Measurements from ENCODE around the gene DOCK2.

The DOCK2 gene

DNA sequence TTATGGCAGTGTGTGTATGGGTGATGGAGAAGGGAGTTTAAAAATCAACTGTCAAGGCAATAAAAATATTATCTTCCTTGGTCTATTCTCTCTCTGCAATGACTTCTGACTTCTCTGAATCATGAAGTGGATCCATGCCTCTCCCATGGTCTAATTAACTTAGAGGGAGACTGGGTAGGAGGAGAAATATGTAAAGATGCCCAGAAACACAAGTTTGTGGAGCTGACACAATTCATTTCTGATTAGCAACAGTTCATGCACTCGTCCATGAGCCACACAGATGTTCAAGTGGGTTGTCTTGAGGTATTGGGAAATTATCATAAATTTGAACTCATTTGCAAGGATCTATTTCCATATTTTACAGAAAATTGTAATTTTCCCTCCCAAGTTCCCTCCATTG is 305.1 kb downstream of the DOCK2 start:
- H3K27ac ChIP-seq (ENCODE audit: low read depth, low read length), result no peak overlapping the region

DNA sequence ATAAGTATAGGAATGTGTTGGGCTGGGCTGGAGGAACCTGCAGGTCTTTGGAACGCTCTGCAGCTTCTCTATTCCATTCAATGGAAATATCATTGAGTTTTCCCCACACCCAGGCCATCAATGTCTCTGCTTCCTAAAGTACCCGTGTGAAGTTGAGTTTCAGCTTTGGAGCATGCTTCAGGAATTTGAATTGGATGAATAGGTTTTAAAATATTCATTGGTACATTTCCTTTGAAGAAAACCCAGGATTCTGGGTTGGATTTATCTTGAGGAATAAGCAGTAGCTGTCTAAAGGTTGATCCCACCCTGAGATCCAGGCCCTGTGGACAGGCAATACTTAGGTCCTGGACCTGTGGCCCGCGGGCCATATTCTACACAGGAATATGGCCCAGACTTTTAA is 306.0 kb downstream of the DOCK2 start:
- Histone ChIP-seq H3K27ac (ENCODE audit: low read depth, low read length) (no peak overlapping the region), H3K9me2 (replicated peaks; ENCODE audit: insufficient read depth, low read length) (no peaks in the 10 kb centered on the region), H4K20me1 (ENCODE audit: low read depth, low read length) (no peaks in the 10 kb centered on the region), H3K4me3 (ENCODE audit: insufficient read depth, low read length, poor library complexity, severe bottlenecking) (no peak overlapping the region), H3K4me2 (ENCODE audit: low read depth, low read length, poor library complexity, severe bottlenecking) (no peak overlapping the region), H3K9me3 (ENCODE audit: insufficient read depth, low read length) (no peaks in the 10 kb centered on the region), H3K27me3 (ENCODE audit: low read length) (no peaks in the 10 kb centered on the region), H3K79me2 (ENCODE audit: insufficient read depth, low read length) (no peaks in the 10 kb centered on the region), H3K36me3 (ENCODE audit: low read length) (no peaks in the 10 kb centered on the region), H3F3A (ENCODE audit: insufficient read depth) (no peaks in the 10 kb centered on the region), H2AFZ (ENCODE audit: low read depth, low read length, severe bottlenecking) (no peak overlapping the region), H3K9ac (ENCODE audit: low read length) (no peak overlapping the region)
- TF ChIP-seq EZH2phosphoT487 (conservative IDR thresholded peaks at IDR 0.05; ENCODE audit: low read length), result no peak

More for the DNA sequence above, 305.1 kb downstream of the DOCK2 start:
- Histone ChIP-seq H3K9ac (ENCODE audit: low read length) (no peak overlapping the region), H3K36me3 (ENCODE audit: low read length) (no peaks in the 10 kb centered on the region), H3K79me2 (ENCODE audit: insufficient read depth, low read length) (no peaks in the 10 kb centered on the region), H3K9me2 (replicated peaks; ENCODE audit: insufficient read depth, low read length) (no peaks in the 10 kb centered on the region), H3F3A (ENCODE audit: insufficient read depth) (no peaks in the 10 kb centered on the region), H3K4me3 (ENCODE audit: insufficient read depth, low read length, poor library complexity, severe bottlenecking) (no peak overlapping the region), H3K9me3 (ENCODE audit: insufficient read depth, low read length) (no peaks in the 10 kb centered on the region), H3K27me3 (ENCODE audit: low read length) (no peaks in the 10 kb centered on the region), H2AFZ (ENCODE audit: low read depth, low read length, severe bottlenecking) (no peak overlapping the region), H4K20me1 (ENCODE audit: low read depth, low read length) (no peaks in the 10 kb centered on the region), H3K4me2 (ENCODE audit: low read depth, low read length, poor library complexity, severe bottlenecking) (no peak overlapping the region)
- no peak for TF ChIP-seq EZH2phosphoT487 (conservative IDR thresholded peaks at IDR 0.05; ENCODE audit: low read length)
- TF ChIP-seq, protein P1, sequence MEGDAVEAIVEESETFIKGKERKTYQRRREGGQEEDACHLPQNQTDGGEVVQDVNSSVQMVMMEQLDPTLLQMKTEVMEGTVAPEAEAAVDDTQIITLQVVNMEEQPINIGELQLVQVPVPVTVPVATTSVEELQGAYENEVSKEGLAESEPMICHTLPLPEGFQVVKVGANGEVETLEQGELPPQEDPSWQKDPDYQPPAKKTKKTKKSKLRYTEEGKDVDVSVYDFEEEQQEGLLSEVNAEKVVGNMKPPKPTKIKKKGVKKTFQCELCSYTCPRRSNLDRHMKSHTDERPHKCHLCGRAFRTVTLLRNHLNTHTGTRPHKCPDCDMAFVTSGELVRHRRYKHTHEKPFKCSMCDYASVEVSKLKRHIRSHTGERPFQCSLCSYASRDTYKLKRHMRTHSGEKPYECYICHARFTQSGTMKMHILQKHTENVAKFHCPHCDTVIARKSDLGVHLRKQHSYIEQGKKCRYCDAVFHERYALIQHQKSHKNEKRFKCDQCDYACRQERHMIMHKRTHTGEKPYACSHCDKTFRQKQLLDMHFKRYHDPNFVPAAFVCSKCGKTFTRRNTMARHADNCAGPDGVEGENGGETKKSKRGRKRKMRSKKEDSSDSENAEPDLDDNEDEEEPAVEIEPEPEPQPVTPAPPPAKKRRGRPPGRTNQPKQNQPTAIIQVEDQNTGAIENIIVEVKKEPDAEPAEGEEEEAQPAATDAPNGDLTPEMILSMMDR (IDR thresholded peaks at IDR 0.05; ENCODE audit: insufficient read depth, low read length, poor library complexity, severe bottlenecking), result no peak

DNA sequence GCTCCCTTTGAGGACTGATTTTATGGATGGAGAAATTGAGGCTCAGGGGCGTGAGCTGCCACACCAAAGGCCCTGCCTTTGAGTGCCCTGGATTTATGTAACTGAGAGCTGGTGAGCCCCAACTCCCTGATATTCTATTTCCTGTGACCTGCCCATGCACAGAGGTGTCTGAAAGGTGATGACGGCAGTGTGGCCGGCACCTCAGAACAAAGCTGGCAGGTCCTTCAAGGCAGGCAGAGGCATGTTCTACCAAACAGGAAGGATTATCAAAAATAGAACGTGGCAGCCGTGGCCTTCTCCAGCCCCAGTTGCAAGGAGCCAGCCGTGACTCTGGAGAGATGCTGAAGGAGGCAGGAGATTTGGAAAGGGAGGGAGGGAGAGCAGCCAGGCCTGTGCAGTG is 307.0 kb downstream of the DOCK2 start:
- Histone ChIP-seq H3F3A (ENCODE audit: insufficient read depth) (no peaks in the 10 kb centered on the region), H3K4me3 (ENCODE audit: insufficient read depth, low read length, poor library complexity, severe bottlenecking) (no peak overlapping the region), H3K36me3 (ENCODE audit: low read length) (no peaks in the 10 kb centered on the region), H3K27ac (ENCODE audit: low read depth, low read length) (no peak overlapping the region), H4K20me1 (ENCODE audit: low read depth, low read length) (no peaks in the 10 kb centered on the region), H3K27me3 (ENCODE audit: low read length) (no peaks in the 10 kb centered on the region), H3K79me2 (ENCODE audit: insufficient read depth, low read length) (no peaks in the 10 kb centered on the region), H3K9ac (ENCODE audit: low read length) (no peak overlapping the region), H2AFZ (ENCODE audit: low read depth, low read length, severe bottlenecking) (no peak overlapping the region), H3K4me2 (ENCODE audit: low read depth, low read length, poor library complexity, severe bottlenecking) (no peak overlapping the region), H3K9me2 (replicated peaks; ENCODE audit: insufficient read depth, low read length) (no peaks in the 10 kb centered on the region), H3K9me3 (ENCODE audit: insufficient read depth, low read length) (no peaks in the 10 kb centered on the region)
- TF ChIP-seq EZH2phosphoT487 (conservative IDR thresholded peaks at IDR 0.05; ENCODE audit: low read length), result no peak
- TF ChIP-seq, protein P1 (IDR thresholded peaks at IDR 0.05; ENCODE audit: insufficient read depth, low read length, poor library complexity, severe bottlenecking), result no peak

DNA sequence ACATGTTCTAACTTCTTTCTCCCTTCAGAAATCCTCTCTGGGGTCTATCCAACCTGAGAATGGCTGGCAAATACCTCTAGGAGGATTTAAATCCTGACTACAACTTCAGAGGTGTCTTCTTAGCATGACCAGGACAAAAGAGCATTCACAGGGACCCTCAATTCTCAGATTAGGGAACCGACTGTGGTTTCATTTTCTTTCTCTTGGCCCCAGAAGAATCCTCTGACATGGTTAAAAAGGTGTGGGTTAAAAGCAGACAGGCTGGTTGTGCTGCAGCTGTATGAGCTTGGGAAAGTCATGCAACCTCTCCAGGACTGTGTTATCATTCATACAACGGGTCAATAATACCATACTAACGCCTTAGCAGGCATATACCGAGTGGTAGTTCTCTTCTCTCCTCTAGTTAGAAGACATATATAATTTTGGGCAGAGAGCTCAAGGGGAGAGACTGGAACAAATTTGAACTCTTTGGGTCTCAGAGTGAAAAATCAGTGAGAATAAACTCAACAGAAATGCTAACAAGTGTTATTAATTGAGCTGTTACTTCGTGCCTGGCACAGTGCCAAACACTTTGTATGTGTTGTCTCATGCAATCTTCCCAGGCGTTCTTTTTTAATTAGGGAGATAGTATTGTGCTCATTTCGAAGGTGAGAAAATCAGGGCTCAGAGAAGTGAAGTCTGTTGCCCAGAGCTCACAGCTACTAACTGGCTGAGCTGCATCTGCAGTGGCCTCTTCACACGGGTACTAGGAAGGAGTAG is 308.0 kb downstream of the DOCK2 start:
- Histone ChIP-seq H3K4me2 (ENCODE audit: low read depth, low read length, poor library complexity, severe bottlenecking) (no peak overlapping the region), H3K4me3 (ENCODE audit: insufficient read depth, low read length, poor library complexity, severe bottlenecking) (no peak overlapping the region)
- TF ChIP-seq EZH2phosphoT487 (conservative IDR thresholded peaks at IDR 0.05; ENCODE audit: low read length), result no peak
- TF ChIP-seq, protein P1 (IDR thresholded peaks at IDR 0.05; ENCODE audit: insufficient read depth, low read length, poor library complexity, severe bottlenecking), result no peak

More for the DNA sequence above, 308.0 kb downstream of the DOCK2 start:
- Histone ChIP-seq H3K27me3 (ENCODE audit: low read length) (no peaks in the 10 kb centered on the region), H3K9ac (ENCODE audit: low read length) (no peak overlapping the region), H3K79me2 (ENCODE audit: insufficient read depth, low read length) (no peaks in the 10 kb centered on the region), H3K9me3 (ENCODE audit: insufficient read depth, low read length) (no peaks in the 10 kb centered on the region), H3F3A (ENCODE audit: insufficient read depth) (no peaks in the 10 kb centered on the region), H3K27ac (ENCODE audit: low read depth, low read length) (no peak overlapping the region), H4K20me1 (ENCODE audit: low read depth, low read length) (no peaks in the 10 kb centered on the region), H2AFZ (ENCODE audit: low read depth, low read length, severe bottlenecking) (no peak overlapping the region), H3K36me3 (ENCODE audit: low read length) (no peaks in the 10 kb centered on the region), H3K9me2 (replicated peaks; ENCODE audit: insufficient read depth, low read length) (no peaks in the 10 kb centered on the region)
